Upper lobe of right lung (tissue), 1 donor: Measurements from ENCODE around the gene L3MBTL1. TPM values are rescaled to one million over a fixed set of nuclear protein-coding genes. Genes with fewer than 3 reads are reported as not detected.

Experiments used
- ATAC-seq: fragments of 200-7000 bp; cut with Tn5 transposase; one replicate; pipeline ENCODE4 v1.9.1; 2020; ENCODE audit warnings: mild to moderate bottlenecking, moderate library complexity
- DNase-seq: peaks from one replicate; pipeline ENCODE4 v3.0.0-alpha.2; 2020
- H3K27ac ChIP-seq: fragments of 200-600 bp; one replicate; pipeline ENCODE4 v1.8.0; 2022
- H3K27me3 ChIP-seq: fragments of 200-600 bp; one replicate; pipeline ENCODE4 v1.8.0; 2022; ENCODE audit warnings: mild to moderate bottlenecking
- H3K36me3 ChIP-seq: fragments of 200-600 bp; one replicate; pipeline ENCODE4 v1.8.0; 2022
- H3K4me1 ChIP-seq: fragments of 200-600 bp; one replicate; pipeline ENCODE4 v1.8.0; 2022
- H3K4me3 ChIP-seq: fragments of 200-600 bp; one replicate; pipeline ENCODE4 v1.8.0; 2022; ENCODE audit warnings: mild to moderate bottlenecking
- H3K9me3 ChIP-seq: fragments of 200-600 bp; one replicate; pipeline ENCODE4 v1.8.0; 2022
- CTCF ChIP-seq: fragments of 200-600 bp; IDR thresholded peaks from one replicate; pipeline ENCODE4 v1.8.0; 2022; ENCODE audit warnings: antibody characterized with exemption
- intact Hi-C: fragments of 100-400 bp; cut with DNase I; formaldehyde crosslinking; loops from one replicate; pipeline ENCODE4 v1.11.0; 2022
- total RNA-seq: library from RNA; stranded (reverse); fragmentation: NEBNext Ultra II Directional; extraction: Animal tissue kit (Norgen Biotek cat#: 25700); gene quantifications from one replicate; pipeline ENCODE4 v1.2.1, GENCODE V29; 2021
- donor health status: DM: no; HTN: yes; CAD: no; lungs with severe emphysema.

Gene L3MBTL1
- total RNA-seq, 1 donor from 2014 or later = 12.9 TPM

- Histone ChIP-seq H3K4me3 (no peak overlapping the region), H3K9me3 (no peaks in the 10 kb centered on the region), H3K27me3 (no peaks in the 10 kb centered on the region), H3K36me3 (no peaks in the 10 kb centered on the region), H3K4me1 (no peaks in the 10 kb centered on the region), H3K27ac (no peak overlapping the region)
- no peak for ATAC-seq
- DNase-seq = peak; percentile 9
- intact Hi-C loops = no loop called here
- no peak for TF ChIP-seq CTCF
These were observed 38.5 kb downstream of the L3MBTL1 start for GRCh38 chr20:43545837-43546578.

- Histone ChIP-seq H3K27me3 (no peaks in the 10 kb centered on the region), H3K27ac (no peak overlapping the region), H3K4me1 (no peaks in the 10 kb centered on the region), H3K4me3 (no peak overlapping the region), H3K36me3 (no peaks in the 10 kb centered on the region), H3K9me3 (no peaks in the 10 kb centered on the region)
- DNase-seq (no peak), ATAC-seq (no peak)
- no peak for TF ChIP-seq CTCF
- intact Hi-C loops = no loop called here
These were observed 40.9 kb downstream of the L3MBTL1 start for GRCh38 chr20:43548273-43548880.

- intact Hi-C loops = no loop called here
- no peaks in the 10 kb centered on the region for H3K9me3 ChIP-seq
- H3K27me3 ChIP-seq = no peaks in the 10 kb centered on the region
- DNase-seq (no peak), ATAC-seq (no peak)
- H3K4me3 ChIP-seq = no peak overlapping the region
- no peaks in the 10 kb centered on the region for H3K4me1 ChIP-seq
- TF ChIP-seq CTCF = no peak
- no peaks in the 10 kb centered on the region for H3K36me3 ChIP-seq
- no peak overlapping the region for H3K27ac ChIP-seq
These were observed 42.0 kb downstream of the L3MBTL1 start for GRCh38 chr20:43549416-43550065.

- intact Hi-C loops = no loop called here
- Histone ChIP-seq H3K36me3 (no peaks in the 10 kb centered on the region), H3K27ac (no peak overlapping the region), H3K27me3 (no peaks in the 10 kb centered on the region), H3K9me3 (no peaks in the 10 kb centered on the region), H3K4me1 (no peaks in the 10 kb centered on the region), H3K4me3 (no peak overlapping the region)
- ATAC-seq = no peak
- DNase-seq = no peak
- no peak for TF ChIP-seq CTCF
These were observed 43.0 kb downstream of the L3MBTL1 start for GRCh38 chr20:43550456-43550855.

GRCh38 chr20:43554369-43554768 is 46.9 kb downstream of the L3MBTL1 start:
- intact Hi-C loops = no loop called here
- ATAC-seq = no peak

More at GRCh38 chr20:43554369-43554768, 46.9 kb downstream of the L3MBTL1 start:
- no peaks in the 10 kb centered on the region for H3K36me3 ChIP-seq
- DNase-seq = no peak
- H3K4me1 ChIP-seq = no peaks in the 10 kb centered on the region
- H3K27ac ChIP-seq = no peak overlapping the region
- no peak overlapping the region for H3K4me3 ChIP-seq
- no peaks in the 10 kb centered on the region for H3K27me3 ChIP-seq
- TF ChIP-seq CTCF = no peak
- no peaks in the 10 kb centered on the region for H3K9me3 ChIP-seq
